Osteoblast (primary cell): Measurements from ENCODE around the gene SNX24. TPM values are rescaled to one million over a fixed set of nuclear protein-coding genes. Genes with fewer than 3 reads are reported as not detected.
"Not testable (repeated sequence)": the region's sequence is repeated elsewhere in the genome, so short reads cannot be mapped to it uniquely, and the experiment has no call there.

Experiments
- DNase-seq: peaks from one replicate; pipeline ENCODE4 v3.0.0; 2011; ENCODE audit warnings: low spot score, mixed read lengths; ENCODE audit not compliant: insufficient read length; ENCODE audit errors: missing footprints
- H2AFZ ChIP-seq: 2 replicates; pipeline ENCODE4 v1.6.0; 2011; ENCODE audit warnings: mild to moderate bottlenecking, low read length
- H3K27ac ChIP-seq: 2 replicates; pipeline ENCODE4 v1.5.1; 2011; ENCODE audit warnings: mild to moderate bottlenecking, low read depth, low read length, moderate library complexity
- H3K27me3 ChIP-seq: 2 replicates; pipeline ENCODE4 v1.6.0; 2012; ENCODE audit warnings: mild to moderate bottlenecking, control low read depth, inconsistent platforms, low read length, moderate library complexity; ENCODE audit not compliant: insufficient read depth
- H3K36me3 ChIP-seq: 2 replicates; pipeline ENCODE4 v1.5.1; 2011; ENCODE audit warnings: mild to moderate bottlenecking, low read length, control low read depth, moderate library complexity; ENCODE audit not compliant: insufficient read depth
- H3K4me1 ChIP-seq: 2 replicates; pipeline ENCODE4 v1.5.1; 2011; ENCODE audit warnings: mild to moderate bottlenecking, low read length, control low read depth, moderate library complexity; ENCODE audit not compliant: insufficient read depth
- H3K4me2 ChIP-seq: 2 replicates; pipeline ENCODE4 v1.6.0; 2011; ENCODE audit warnings: mild to moderate bottlenecking, low read length; ENCODE audit not compliant: insufficient read depth
- H3K4me3 ChIP-seq: fragments of 200-600 bp; sonication (generic); 3 replicates; pipeline ENCODE4 v1.5.1; 2012; ENCODE audit warnings: mild to moderate bottlenecking, low read length, inconsistent platforms; ENCODE audit not compliant: insufficient read depth
- H3K79me2 ChIP-seq: 2 replicates; pipeline ENCODE4 v1.6.0; 2012; ENCODE audit warnings: mild to moderate bottlenecking, low read length, control low read depth, inconsistent platforms; ENCODE audit not compliant: insufficient read depth
- H3K9me3 ChIP-seq: 2 replicates; pipeline ENCODE4 v1.5.1; 2011; ENCODE audit warnings: low read depth, low read length, control low read depth
- H4K20me1 ChIP-seq: 2 replicates; pipeline ENCODE4 v1.6.0; 2012; ENCODE audit warnings: mild to moderate bottlenecking, low read length, control low read depth; ENCODE audit not compliant: insufficient read depth
- CTCF ChIP-seq: IDR thresholded peaks from 2 replicates; pipeline ENCODE4 v1.5.1; 2011; ENCODE audit warnings: mild to moderate bottlenecking, low read depth, low read length, moderate library complexity; ENCODE audit errors: extremely low read depth
- total RNA-seq: library from RNA; depleted of rRNA; stranded (reverse); fragments of >200 nt; gene quantifications from 2 replicates; pipeline ENCODE4 v1.2.3, GENCODE V29; 2012

The SNX24 gene
- total RNA-seq, 1 donor, result 26.4 TPM

- Histone ChIP-seq H3K36me3 (peaks cover 3% of the 10 kb centered on the region), H3K4me2 (no peak overlapping the region)
- no peak for DNase-seq
These were observed 122.2 kb downstream of the SNX24 start for GRCh38 chr5:122967625-122968024.

GRCh38 chr5:122968056-122968455, 122.6 kb downstream of the SNX24 start:
- not testable (repeated sequence) for H3K4me1 ChIP-seq, H4K20me1 ChIP-seq, H3K4me2 ChIP-seq, H3K4me3 ChIP-seq, H2AFZ ChIP-seq, H3K9me3 ChIP-seq, H3K27me3 ChIP-seq, H3K36me3 ChIP-seq, H3K27ac ChIP-seq, H3K79me2 ChIP-seq, DNase-seq

More at GRCh38 chr5:122967625-122968024, 122.2 kb downstream of the SNX24 start:
- no peaks in the 10 kb centered on the region for H3K79me2 ChIP-seq
- no peak overlapping the region for H2AFZ ChIP-seq
- H4K20me1 ChIP-seq, result no peaks in the 10 kb centered on the region
- no peaks in the 10 kb centered on the region for H3K4me1 ChIP-seq
- TF ChIP-seq CTCF, result no peak
- H3K4me3 ChIP-seq, result no peak overlapping the region
- H3K27me3 ChIP-seq, result no peaks in the 10 kb centered on the region
- H3K27ac ChIP-seq, result no peak overlapping the region
- H3K9me3 ChIP-seq, result no peaks in the 10 kb centered on the region

GRCh38 chr5:122971333-122971732, 125.9 kb downstream of the SNX24 start:
- TF ChIP-seq CTCF, result no peak

DNA sequence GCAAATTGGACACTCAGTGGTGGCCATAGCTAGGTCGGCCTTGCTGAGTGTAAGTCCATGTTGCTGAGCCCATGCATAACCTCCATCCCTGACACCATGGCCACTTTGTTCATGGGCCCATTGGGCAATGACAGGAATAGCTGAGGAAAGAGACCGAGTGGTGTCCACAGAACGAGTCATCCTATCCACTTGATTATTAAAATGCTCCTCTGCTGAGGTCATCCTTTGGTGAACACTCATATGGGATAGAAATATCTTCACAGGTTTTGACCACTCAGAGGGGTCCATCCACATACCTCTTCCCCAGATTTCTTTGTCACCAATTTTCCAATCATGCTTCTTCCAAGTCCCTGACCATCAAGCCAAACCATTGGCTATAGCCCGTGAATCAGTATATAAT, 127.5 kb downstream of the SNX24 start:
- no peak overlapping the region for H3K4me3 ChIP-seq
- H3K4me2 ChIP-seq, result no peak overlapping the region
- H3K27me3 ChIP-seq, result no peaks in the 10 kb centered on the region
- no peak for DNase-seq
- H3K79me2 ChIP-seq, result no peaks in the 10 kb centered on the region
- H3K27ac ChIP-seq, result no peak overlapping the region
- no peaks in the 10 kb centered on the region for H3K36me3 ChIP-seq
- H3K4me1 ChIP-seq, result peaks cover 5% of the 10 kb centered on the region
- H2AFZ ChIP-seq, result no peak overlapping the region
- no peaks in the 10 kb centered on the region for H3K9me3 ChIP-seq
- TF ChIP-seq CTCF, result no peak
- H4K20me1 ChIP-seq, result no peaks in the 10 kb centered on the region

More at GRCh38 chr5:122971333-122971732, 125.9 kb downstream of the SNX24 start:
- no peaks in the 10 kb centered on the region for H3K79me2 ChIP-seq
- no peaks in the 10 kb centered on the region for H3K27me3 ChIP-seq
- H2AFZ ChIP-seq, result no peak overlapping the region
- peaks cover 3% of the 10 kb centered on the region for H3K36me3 ChIP-seq
- no peak for DNase-seq
- H3K27ac ChIP-seq, result no peak overlapping the region
- H4K20me1 ChIP-seq, result no peaks in the 10 kb centered on the region
- no peaks in the 10 kb centered on the region for H3K9me3 ChIP-seq
- H3K4me2 ChIP-seq, result no peak overlapping the region
- no peak overlapping the region for H3K4me3 ChIP-seq
- H3K4me1 ChIP-seq, result peaks cover 5% of the 10 kb centered on the region

DNA sequence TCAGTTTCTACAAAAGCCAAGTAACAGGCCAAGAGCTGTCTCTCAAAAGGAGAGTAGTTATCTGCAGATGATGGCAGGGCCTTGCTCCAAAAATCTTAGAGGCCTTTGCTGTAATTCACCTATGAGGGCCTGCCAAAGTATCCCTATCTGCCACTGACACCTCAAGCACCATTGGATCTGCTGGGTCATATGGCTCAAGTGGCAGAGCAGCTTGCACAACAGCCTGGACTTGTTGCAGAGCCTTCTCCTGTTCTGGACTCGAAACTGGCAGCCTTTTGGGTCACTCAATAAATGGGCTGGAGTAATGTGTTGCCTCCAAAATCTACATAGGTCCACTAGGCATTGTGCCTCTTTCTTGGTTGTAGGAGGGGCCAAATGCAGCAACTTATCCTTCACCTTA, 128.3 kb downstream of the SNX24 start:
- not testable (repeated sequence) for H3K9me3 ChIP-seq, DNase-seq, H2AFZ ChIP-seq, H3K27ac ChIP-seq, H4K20me1 ChIP-seq, H3K4me2 ChIP-seq, H3K4me1 ChIP-seq, H3K4me3 ChIP-seq, H3K36me3 ChIP-seq, H3K27me3 ChIP-seq, H3K79me2 ChIP-seq

- not testable (repeated sequence) for DNase-seq, H3K36me3 ChIP-seq, H3K4me3 ChIP-seq, H3K27ac ChIP-seq, H2AFZ ChIP-seq, H3K27me3 ChIP-seq, H3K79me2 ChIP-seq, H4K20me1 ChIP-seq, H3K4me1 ChIP-seq, H3K9me3 ChIP-seq, H3K4me2 ChIP-seq
These were observed 128.8 kb downstream of the SNX24 start for GRCh38 chr5:122974251-122974650.
